GM12878 (cell line): Measurements from ENCODE around the gene TIGD2. TPM values are rescaled to one million over a fixed set of nuclear protein-coding genes. Genes with fewer than 3 reads are reported as not detected.

ENCODE experiments used
- ATAC-seq: fragments of 200-7000 bp; cut with Tn5 transposase; 3 replicates; pipeline ENCODE4 v1.9.1; 2020; ENCODE audit warnings: mild to moderate bottlenecking, moderate library complexity
- BruUV-seq: library from RNA; stranded (reverse); fragments of 400-500 nt; replicated peaks from 2 replicates; lab custom pipeline; 2021; lab: Mats Ljungman, UMichigan
- CTCF ChIA-PET: fragments of 300-600 bp; sonication (Branson Sonifier 250); formaldehyde crosslinking; extraction: SDS; loops from one replicate; lab custom pipeline; 2021; ENCODE audit warnings: inconsistent platforms; lab: Yijun Ruan, JAX
- POLR2A ChIA-PET: fragments of 350-600 bp; formaldehyde crosslinking; extraction: SDS; loops from one replicate; lab custom pipeline; 2021; ENCODE audit warnings: inconsistent platforms; lab: Charles Lee
- RAD21 ChIA-PET: fragments of 300-600 bp; sonication (Branson Sonifier 250); formaldehyde crosslinking; loops from one replicate; lab custom pipeline; 2023; ENCODE audit warnings: antibody characterized with exemption; ENCODE audit not compliant: unreplicated experiment; lab: Charles Lee
- SMC1A ChIA-PET: fragments of 300-600 bp; sonication (Branson Sonifier 250); formaldehyde crosslinking; loops from one replicate; lab custom pipeline; 2023; ENCODE audit not compliant: unreplicated experiment, uncharacterized antibody; lab: Charles Lee
- DNase-seq: peaks from one replicate; pipeline ENCODE4 v3.0.0-alpha.2; 2011; ENCODE audit warnings: low read depth, low spot score
- FAIRE-seq: peaks from 3 replicates; lab custom pipeline; 2011; peaks lifted over from hg19 to GRCh38; lab: Jason Lieb, UNC
- H2AFZ ChIP-seq: 2 replicates; pipeline ENCODE4 v1.6.0; 2011; ENCODE audit warnings: low read depth, low read length, control low read depth; ENCODE audit not compliant: control insufficient read depth
- H3K27ac ChIP-seq: 2 replicates; pipeline ENCODE4 v1.5.1; 2011; ENCODE audit warnings: control low read depth; ENCODE audit not compliant: control insufficient read depth, insufficient read depth
- H3K27me3 ChIP-seq, 2 experiments: replicated peaks in 1 of 2; 2 replicates each; pipeline versions ENCODE4 v1.6.0 to v1.6.1; 2011; ENCODE audit warnings: low read length in 1 of 2; ENCODE audit not compliant: control insufficient read depth in 2 of 2, insufficient read depth in 2 of 2
- H3K36me3 ChIP-seq, 2 experiments: 2 replicates each; pipeline ENCODE4 v1.5.1; 2011; ENCODE audit warnings: low read length in 1 of 2; ENCODE audit not compliant: control insufficient read depth in 2 of 2, insufficient read depth in 2 of 2
- H3K4me1 ChIP-seq: 2 replicates; pipeline ENCODE4 v1.6.1; 2011; ENCODE audit warnings: mild to moderate bottlenecking, low read length, moderate library complexity, mixed read lengths; ENCODE audit not compliant: control insufficient read depth, insufficient read depth
- H3K4me2 ChIP-seq: 2 replicates; pipeline ENCODE4 v1.6.0; 2011; ENCODE audit warnings: control low read depth; ENCODE audit not compliant: control insufficient read depth, insufficient read depth
- H3K4me3 ChIP-seq: fragments of 200-600 bp; sonication (generic); 2 replicates; pipeline ENCODE4 v1.5.1; 2016
- H3K79me2 ChIP-seq: 2 replicates; pipeline ENCODE4 v1.6.0; 2011; ENCODE audit warnings: low read length; ENCODE audit not compliant: control insufficient read depth, insufficient read depth
- H3K9ac ChIP-seq: 2 replicates; pipeline ENCODE4 v1.8.0; 2011; ENCODE audit warnings: low read length, control low read depth, mixed read lengths; ENCODE audit not compliant: control insufficient read depth, insufficient read depth
- H3K9me3 ChIP-seq: replicated peaks from 3 replicates; pipeline ENCODE4 v1.5.1; 2011; ENCODE audit warnings: mild to moderate bottlenecking, low read length; ENCODE audit not compliant: control insufficient read depth, insufficient read depth
- H4K20me1 ChIP-seq: 2 replicates; pipeline ENCODE4 v1.6.0; 2011; ENCODE audit not compliant: control insufficient read depth, insufficient read depth
- EGR1 ChIP-seq, 2 experiments: IDR thresholded peaks; 1 replicate in 1 of 2; 2 replicates in 1 of 2; pipeline ENCODE4 v1.6.1; 2011 to 2012; ENCODE audit warnings: low read depth in 2 of 2, low read length in 2 of 2, borderline replicate concordance in 1 of 2, mild to moderate bottlenecking in 1 of 2, moderate library complexity in 1 of 2
- EP300 ChIP-seq, 2 experiments: fragments of 150-350 bp in 1 of 2; IDR thresholded peaks; 2 replicates each; pipeline ENCODE4 v1.6.1; 2011 to 2012; ENCODE audit warnings: low read depth in 2 of 2, low read length in 2 of 2, borderline replicate concordance in 1 of 2, improper control_type of control experiment in 1 of 2, inconsistent platforms in 1 of 2; ENCODE audit not compliant: control insufficient read depth in 1 of 2
- HDGF ChIP-seq: fragments of 450-650 bp; IDR thresholded peaks from 2 replicates; pipeline ENCODE4 v1.6.1; 2016; ENCODE audit warnings: antibody characterized with exemption
- HSF1 ChIP-seq: fragments of 150-350 bp; IDR thresholded peaks from 2 replicates; pipeline ENCODE4 v1.6.1; 2014; ENCODE audit warnings: mild to moderate bottlenecking, low read depth, low read length
- KAT2A ChIP-seq: conservative IDR thresholded peaks from 2 replicates; pipeline ENCODE4 v1.6.1; 2011; ENCODE audit warnings: low read depth, low read length; ENCODE audit not compliant: control insufficient read depth
- PBX3 ChIP-seq: IDR thresholded peaks from 2 replicates; pipeline ENCODE4 v1.6.1; 2011; ENCODE audit warnings: mild to moderate bottlenecking, low read depth, low read length, moderate library complexity; ENCODE audit not compliant: insufficient replicate concordance
- SRF ChIP-seq, 2 experiments: IDR thresholded peaks; 2 replicates each; pipeline ENCODE4 v1.6.1; 2011; ENCODE audit warnings: low read depth in 2 of 2, low read length in 2 of 2, mild to moderate bottlenecking in 1 of 2, moderate library complexity in 1 of 2
- SUZ12 ChIP-seq: fragments of 200-600 bp; sonication (generic); IDR thresholded peaks from one replicate; pipeline ENCODE4 v1.6.1; 2018; ENCODE audit warnings: antibody characterized with exemption, mild to moderate bottlenecking; ENCODE audit not compliant: unreplicated experiment
- TCF7 ChIP-seq: IDR thresholded peaks from 2 replicates; pipeline ENCODE4 v1.6.1; 2014; ENCODE audit warnings: antibody characterized with exemption, borderline replicate concordance
- USF1 ChIP-seq: IDR thresholded peaks from 2 replicates; pipeline ENCODE4 v1.6.1; 2011; ENCODE audit warnings: borderline replicate concordance, low read depth, mild to moderate bottlenecking, moderate library complexity, mixed read lengths, low read length; ENCODE audit not compliant: insufficient read depth; ENCODE audit errors: extremely low read length
- ZSCAN29 ChIP-seq: fragments of 450-650 bp; IDR thresholded peaks from 2 replicates; pipeline ENCODE4 v1.6.1; 2017; ENCODE audit warnings: mild to moderate bottlenecking, moderate library complexity
- WGBS: methylation state at CpG from one replicate; pipeline ENCODE4 v1.1.6; 2016; ENCODE audit warnings: low lambda C conversion rate; ENCODE audit not compliant: insufficient replicate concordance, insufficient coverage; ENCODE audit errors: missing lambda C conversion rate; 5-methylcytosine and 5-hydroxymethylcytosine counted together
- in situ Hi-C: fragments of 300-500 bp; cut with MboI; formaldehyde crosslinking; loops from 9 replicates; pipeline ENCODE4 v1.14.3; 2018; ENCODE audit warnings: mixed read lengths
- intact Hi-C: fragments of 100-400 bp; cut with micrococcal nuclease; formaldehyde crosslinking; loops from one replicate; pipeline ENCODE4 v1.14.2; 2022; ENCODE audit not compliant: unreplicated experiment
- polyA plus RNA-seq, 11 experiments: library from polyadenylated mRNA; depleted of rRNA in 4 of 11; unstranded in 6 of 11; stranded (reverse) in 5 of 11; fragments of >200 nt; fragmentation: Nextera tagmentation in 4 of 11; fragmentation: Illumina TruSeq in 1 of 11; extraction: Ambion mirVana in 4 of 11; extraction: Trizol in 1 of 11; gene quantifications; 1 replicate in 1 of 11; 2 replicates in 10 of 11; pipeline versions ENCODE4 v1.2.1 to v1.2.3, GENCODE V29; 2011 to 2016; ENCODE audit warnings: inconsistent platforms in 2 of 11, missing spikeins in 2 of 11, low read depth in 1 of 11
- total RNA-seq, 4 experiments: library from RNA; depleted of rRNA in 3 of 4; stranded (reverse); fragments of >200 nt in 3 of 4; fragmentation: Illumina TruSeq in 1 of 4; extraction: Trizol in 1 of 4; gene quantifications; 2 replicates each; pipeline versions ENCODE4 v1.2.1 to v1.2.3, GENCODE V29; 2013 to 2021

Gene TIGD2
- total and polyA plus RNA-seq, 10 of the 15 experiments (the other 5 are each of a cell fraction or from before 2014, with no cell fraction given): 2.4 to 8.4 (median 5.0) TPM

- ChIA-PET CTCF (interaction anchor here (1.0 kb wide), 1 partner anchor 23 kb away, joined by 3 read pairs; no protein-coding TSS in a partner anchor), POLR2A (no interaction called here), SMC1A (interaction anchor here (0.7 kb wide), 1 partner anchor 55 kb away, joined by 4 read pairs; no protein-coding TSS in a partner anchor), RAD21 (no interaction called here)
- ATAC-seq (no peak), FAIRE-seq (no peak), DNase-seq (no peak)
- no peaks in the 10 kb centered on the region for H3K27me3 ChIP-seq
- peaks cover 11% of the 10 kb centered on the region for H3K4me1 ChIP-seq
- no TSS peak for BruUV-seq
- H3K9ac ChIP-seq: no peak overlapping the region
- in situ Hi-C loops (no loop called here), intact Hi-C loops (no loop called here)
- TF ChIP-seq HSF1 (no peak), KAT2A (no peak), SUZ12 (no peak), HDGF (no peak), EGR1 (IDR thresholded peaks at IDR 0.05; ENCODE audit: borderline replicate concordance in 1 of 2, low read depth in 2 of 2, low read length in 2 of 2) (no peak), TCF7 (no peak), SRF (IDR thresholded peaks at IDR 0.05; ENCODE audit: low read depth in 2 of 2, low read length in 2 of 2) (no peak), PBX3 (no peak), USF1 (no peak), EP300 (IDR thresholded peaks at IDR 0.05; ENCODE audit: borderline replicate concordance in 1 of 2, control insufficient read depth in 1 of 2, low read depth in 2 of 2, low read length in 2 of 2) (no peak), ZSCAN29 (no peak)
- no peaks in the 10 kb centered on the region for H3K79me2 ChIP-seq
- H4K20me1 ChIP-seq: no peaks in the 10 kb centered on the region
- no peak overlapping the region for H2AFZ ChIP-seq
- H3K36me3 ChIP-seq: no peaks in the 10 kb centered on the region
- H3K4me2 ChIP-seq: no peak overlapping the region
- no peak overlapping the region for H3K27ac ChIP-seq
- H3K4me3 ChIP-seq: no peak overlapping the region
- peaks cover 6% of the 10 kb centered on the region for H3K9me3 ChIP-seq
- 62% methylated on average over 1 of the region's 1 CpG for WGBS
These were observed 33.0 kb upstream of the TIGD2 start for GRCh38 chr4:89078300-89078699.
